Large intestine (tissue), 3 donors: ENCODE results near the gene ATAD2B. TPM values are rescaled to one million over a fixed set of nuclear protein-coding genes. Genes with fewer than 3 reads are reported as not detected.

Experiments used
- DNase-seq, 2 donors: peaks; one replicate each; pipeline versions ENCODE4 v3.0.0 to v3.0.0-alpha.2; 2013
- H3K27ac ChIP-seq: one replicate; pipeline ENCODE4 v1.5.1; 2013; ENCODE audit warnings: low read length
- H3K27me3 ChIP-seq: 2 replicates; pipeline ENCODE4 v1.6.1; 2013; ENCODE audit warnings: low read length; ENCODE audit not compliant: control insufficient read depth, insufficient read depth
- H3K36me3 ChIP-seq: 2 replicates; pipeline ENCODE4 v1.6.1; 2013; ENCODE audit warnings: low read length; ENCODE audit not compliant: control insufficient read depth, insufficient read depth
- H3K4me1 ChIP-seq: one replicate; pipeline ENCODE4 v1.6.1; 2013; ENCODE audit warnings: low read length; ENCODE audit not compliant: control insufficient read depth, insufficient read depth
- H3K4me3 ChIP-seq: one replicate; pipeline ENCODE4 v1.5.1; 2013; ENCODE audit warnings: low read length
- H3K9me3 ChIP-seq: one replicate; pipeline ENCODE4 v1.6.1; 2013; ENCODE audit warnings: mild to moderate bottlenecking, low read depth, low read length, moderate library complexity; ENCODE audit not compliant: control insufficient read depth
- WGBS: methylation state at CpG from one replicate; pipeline ENCODE4 v1.1.5; 2013; ENCODE audit warnings: low lambda C conversion rate; ENCODE audit not compliant: insufficient coverage; 5-methylcytosine and 5-hydroxymethylcytosine counted together
- polyA plus RNA-seq: library from polyadenylated mRNA; unstranded; fragments of 120-200 nt; gene quantifications from one replicate; pipeline ENCODE4 v1.2.1, GENCODE V29; 2013

Gene ATAD2B
- polyA plus RNA-seq, 1 donor = 13.5 TPM

- H3K4me1 ChIP-seq = no peaks in the 10 kb centered on the region
- 100% methylated on average over 1 of the region's 1 CpG for WGBS
- no peak for DNase-seq
- no peak overlapping the region for H3K27ac ChIP-seq
- peaks cover 8% of the 10 kb centered on the region for H3K9me3 ChIP-seq
- H3K4me3 ChIP-seq = no peak overlapping the region
- H3K27me3 ChIP-seq = no peaks in the 10 kb centered on the region
- H3K36me3 ChIP-seq = peaks cover 12% of the 10 kb centered on the region
Measured at GRCh38 chr2:23837871-23838270, 89.1 kb downstream of the ATAD2B start.

- H3K4me3 ChIP-seq = no peak overlapping the region
- H3K9me3 ChIP-seq = peaks cover 8% of the 10 kb centered on the region
- H3K36me3 ChIP-seq = peaks cover 14% of the 10 kb centered on the region
- no peak overlapping the region for H3K27ac ChIP-seq
- WGBS = no CpG with 5 or more reads among the region's 9 CpGs
- no peaks in the 10 kb centered on the region for H3K4me1 ChIP-seq
- H3K27me3 ChIP-seq = no peaks in the 10 kb centered on the region
- DNase-seq = no peak
Measured at GRCh38 chr2:23836971-23837565, 89.9 kb downstream of the ATAD2B start.

- H3K4me1 ChIP-seq = no peaks in the 10 kb centered on the region
- peaks cover 14% of the 10 kb centered on the region for H3K36me3 ChIP-seq
- H3K9me3 ChIP-seq = peaks cover 8% of the 10 kb centered on the region
- WGBS = no CpG with 5 or more reads among the region's 5 CpGs
- no peaks in the 10 kb centered on the region for H3K27me3 ChIP-seq
- no peak for DNase-seq
- no peak overlapping the region for H3K27ac ChIP-seq
- no peak overlapping the region for H3K4me3 ChIP-seq
Measured at GRCh38 chr2:23836505-23836904, 90.4 kb downstream of the ATAD2B start.

GRCh38 chr2:23835988-23836387 is 90.9 kb downstream of the ATAD2B start:
- Histone ChIP-seq H3K4me3 (no peak overlapping the region), H3K36me3 (peaks cover 14% of the 10 kb centered on the region), H3K4me1 (no peaks in the 10 kb centered on the region), H3K27ac (no peak overlapping the region), H3K9me3 (peaks cover 8% of the 10 kb centered on the region), H3K27me3 (no peaks in the 10 kb centered on the region)
- WGBS = no CpG with 5 or more reads among the region's 9 CpGs
- no peak for DNase-seq

GRCh38 chr2:23835423-23835822 is 91.5 kb downstream of the ATAD2B start:
- WGBS = no CpG with 5 or more reads among the region's 5 CpGs
- H3K27ac ChIP-seq = no peak overlapping the region
- H3K4me3 ChIP-seq = no peak overlapping the region
- H3K4me1 ChIP-seq = no peaks in the 10 kb centered on the region
- H3K27me3 ChIP-seq = no peaks in the 10 kb centered on the region
- H3K36me3 ChIP-seq = peaks cover 14% of the 10 kb centered on the region
- H3K9me3 ChIP-seq = peaks cover 8% of the 10 kb centered on the region
- DNase-seq = no peak

- no peaks in the 10 kb centered on the region for H3K27me3 ChIP-seq
- DNase-seq = no peak
- no peak overlapping the region for H3K27ac ChIP-seq
- WGBS = 86% methylated on average over 1 of the region's 1 CpG
- H3K9me3 ChIP-seq = no peaks in the 10 kb centered on the region
- peaks cover 8% of the 10 kb centered on the region for H3K36me3 ChIP-seq
- H3K4me3 ChIP-seq = no peak overlapping the region
- no peaks in the 10 kb centered on the region for H3K4me1 ChIP-seq
Measured at GRCh38 chr2:23828986-23829385, 97.9 kb downstream of the ATAD2B start.

GRCh38 chr2:23828256-23828980 is 98.5 kb downstream of the ATAD2B start:
- H3K36me3 ChIP-seq = peaks cover 8% of the 10 kb centered on the region
- no peak overlapping the region for H3K4me3 ChIP-seq
- H3K9me3 ChIP-seq = no peaks in the 10 kb centered on the region
- H3K27me3 ChIP-seq = no peaks in the 10 kb centered on the region
- DNase-seq = no peak
- H3K4me1 ChIP-seq = no peaks in the 10 kb centered on the region
- WGBS = 100% methylated on average over 1 of the region's 1 CpG
- no peak overlapping the region for H3K27ac ChIP-seq

- Histone ChIP-seq H3K9me3 (no peaks in the 10 kb centered on the region), H3K4me3 (no peak overlapping the region), H3K36me3 (peaks cover 12% of the 10 kb centered on the region), H3K27ac (no peak overlapping the region), H3K4me1 (no peaks in the 10 kb centered on the region), H3K27me3 (no peaks in the 10 kb centered on the region)
- WGBS = 100% methylated on average over 1 of the region's 1 CpG
- DNase-seq = no peak
Measured at GRCh38 chr2:23827287-23827686, 99.6 kb downstream of the ATAD2B start.

GRCh38 chr2:23826771-23827170 is 100.2 kb downstream of the ATAD2B start:
- no peaks in the 10 kb centered on the region for H3K9me3 ChIP-seq
- H3K4me3 ChIP-seq = no peak overlapping the region
- 96% methylated on average over 3 of the region's 3 CpGs for WGBS
- H3K4me1 ChIP-seq = no peaks in the 10 kb centered on the region
- DNase-seq = no peak
- H3K27ac ChIP-seq = no peak overlapping the region
- H3K36me3 ChIP-seq = peaks cover 17% of the 10 kb centered on the region
- no peaks in the 10 kb centered on the region for H3K27me3 ChIP-seq

GRCh38 chr2:23826040-23826439 is 100.9 kb downstream of the ATAD2B start:
- Histone ChIP-seq H3K4me3 (no peak overlapping the region), H3K9me3 (no peaks in the 10 kb centered on the region), H3K36me3 (peaks cover 19% of the 10 kb centered on the region), H3K4me1 (no peaks in the 10 kb centered on the region), H3K27me3 (no peaks in the 10 kb centered on the region), H3K27ac (no peak overlapping the region)
- no CpG with 5 or more reads among the region's 2 CpGs for WGBS
- no peak for DNase-seq

GRCh38 chr2:23824777-23825212 is 102.1 kb downstream of the ATAD2B start:
- no peaks in the 10 kb centered on the region for H3K27me3 ChIP-seq
- peak; percentile 18 to 31 for DNase-seq
- H3K27ac ChIP-seq = no peak overlapping the region
- no peak overlapping the region for H3K4me3 ChIP-seq
- no peaks in the 10 kb centered on the region for H3K9me3 ChIP-seq
- no CpG with 5 or more reads among the region's 2 CpGs for WGBS
- H3K4me1 ChIP-seq = no peaks in the 10 kb centered on the region
- H3K36me3 ChIP-seq = peaks cover 21% of the 10 kb centered on the region
